Measurements from ENCODE around the gene MSANTD1.

MSANTD1 gene

GRCh38 chr4:3303923-3304710, 55.2 kb downstream of the MSANTD1 start:
- peak; percentile 19 for DNase-seq (ENCODE audit: low spot score)

GRCh38 chr4:3304831-3305609, 56.1 kb downstream of the MSANTD1 start:
- DNase-seq (ENCODE audit: low spot score), result no peak

GRCh38 chr4:3305610-3306371, 56.8 kb downstream of the MSANTD1 start:
- peak; percentile 51 for DNase-seq (ENCODE audit: low spot score)
